Stomach smooth muscle (tissue), 2 donors: ENCODE results near the gene PPP4C.

ENCODE experiments used
- H3K27ac ChIP-seq: one replicate; pipeline ENCODE4 v1.7.0; 2013; ENCODE audit warnings: mild to moderate bottlenecking, low read length, inconsistent platforms
- H3K27me3 ChIP-seq, 2 donors: one replicate each; pipeline ENCODE4 v1.7.0; 2013; ENCODE audit warnings: low read length in 2 of 2; ENCODE audit not compliant: insufficient read depth in 2 of 2, control insufficient read depth in 1 of 2
- H3K36me3 ChIP-seq, 2 donors: one replicate each; pipeline ENCODE4 v1.7.0; 2013; ENCODE audit warnings: low read length in 2 of 2; ENCODE audit not compliant: control insufficient read depth in 2 of 2, insufficient read depth in 2 of 2
- H3K4me1 ChIP-seq: one replicate; pipeline ENCODE4 v1.7.0; 2013; ENCODE audit warnings: low read length; ENCODE audit not compliant: control insufficient read depth, insufficient read depth
- H3K4me3 ChIP-seq, 2 donors: one replicate each; pipeline ENCODE4 v1.7.0; 2013; ENCODE audit warnings: low read length in 2 of 2
- H3K9ac ChIP-seq, 2 donors: one replicate each; pipeline ENCODE4 v1.7.0; 2013; ENCODE audit warnings: low read length in 2 of 2, mild to moderate bottlenecking in 1 of 2
- H3K9me3 ChIP-seq, 2 donors: one replicate each; pipeline ENCODE4 v1.7.0; 2013; ENCODE audit warnings: low read length in 2 of 2; ENCODE audit not compliant: control insufficient read depth in 2 of 2
- donor health status: healthy.
- donor health status: Pancreatic carcinoma.

PPP4C gene

GRCh38 chr16:30090610-30091331 is 15.0 kb downstream of the PPP4C start:
- Histone ChIP-seq H3K4me1 (peaks cover 38% of the 10 kb centered on the region), H3K27ac (peak overlapping the region; percentile 46), H3K9ac (peak overlapping the region in 1 of 2 donors; percentile 63), H3K27me3 (no peaks in the 10 kb centered on the region), H3K36me3 (peaks cover 6 to 12% of the 10 kb centered on the region in 2 donors), H3K4me3 (no peak overlapping the region), H3K9me3 (no peaks in the 10 kb centered on the region)

DNA sequence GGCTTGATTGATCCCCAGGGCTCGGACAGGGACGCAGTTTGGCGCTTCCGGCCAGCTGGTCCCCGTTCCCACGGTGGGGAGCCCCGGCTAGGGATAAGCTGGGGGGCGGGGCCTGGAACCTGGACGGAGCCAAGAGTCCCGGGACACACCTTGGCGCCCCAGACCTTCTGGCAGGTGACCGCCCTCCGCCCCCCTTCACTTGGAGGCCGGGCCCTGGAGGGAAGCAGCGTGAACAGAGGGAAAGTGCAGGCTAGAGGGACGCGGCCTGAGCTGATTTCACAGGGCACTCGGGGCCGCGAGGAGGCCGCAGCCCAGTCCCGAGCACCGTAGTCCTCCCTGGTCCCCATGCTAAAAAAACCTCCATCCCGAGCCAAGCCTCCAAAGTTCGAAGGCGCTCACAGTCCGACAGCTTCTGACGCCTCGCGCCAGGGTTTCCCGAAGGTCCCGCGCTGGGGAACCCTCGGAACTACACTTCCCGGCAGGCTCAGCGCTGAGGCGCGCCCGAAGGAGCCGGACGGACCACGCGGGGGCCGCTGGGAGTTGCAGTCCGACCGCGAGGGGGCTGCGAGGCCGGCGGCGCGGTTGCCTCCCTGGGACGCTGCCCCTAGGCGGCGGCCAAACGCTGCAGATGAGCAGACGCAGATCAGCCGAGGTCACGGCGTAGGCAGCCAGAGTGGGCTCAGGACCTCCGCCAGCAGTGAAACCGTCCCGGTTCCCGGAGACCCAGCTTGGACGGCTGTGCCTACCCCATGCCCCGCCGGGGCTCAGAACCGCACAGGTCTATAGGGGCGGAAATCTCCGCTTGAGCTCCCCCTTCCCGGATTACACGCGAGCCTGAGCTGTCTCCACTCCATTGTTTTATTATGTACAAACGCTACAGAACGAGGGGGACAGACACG is 15.9 kb downstream of the PPP4C start, which contains the start of gene TBX6:
Gene TBX6, minus strand, starts transcription at position 451 of the 899 bp plus-strand sequence. CDS start 731 bp downstream, outside the sequence.
- Histone ChIP-seq H3K27ac (peak within 1 kb of the TSS; percentile 86), H3K9me3 (no peaks in the 10 kb centered on the region), H3K9ac (peak within 1 kb of the TSS; percentile 63 to 72), H3K36me3 (peaks cover 6 to 12% of the 10 kb centered on the region in 2 donors), H3K27me3 (no peaks in the 10 kb centered on the region), H3K4me1 (peaks cover 43% of the 10 kb centered on the region), H3K4me3 (peak within 1 kb of the TSS; percentile 57 to 79)

DNA sequence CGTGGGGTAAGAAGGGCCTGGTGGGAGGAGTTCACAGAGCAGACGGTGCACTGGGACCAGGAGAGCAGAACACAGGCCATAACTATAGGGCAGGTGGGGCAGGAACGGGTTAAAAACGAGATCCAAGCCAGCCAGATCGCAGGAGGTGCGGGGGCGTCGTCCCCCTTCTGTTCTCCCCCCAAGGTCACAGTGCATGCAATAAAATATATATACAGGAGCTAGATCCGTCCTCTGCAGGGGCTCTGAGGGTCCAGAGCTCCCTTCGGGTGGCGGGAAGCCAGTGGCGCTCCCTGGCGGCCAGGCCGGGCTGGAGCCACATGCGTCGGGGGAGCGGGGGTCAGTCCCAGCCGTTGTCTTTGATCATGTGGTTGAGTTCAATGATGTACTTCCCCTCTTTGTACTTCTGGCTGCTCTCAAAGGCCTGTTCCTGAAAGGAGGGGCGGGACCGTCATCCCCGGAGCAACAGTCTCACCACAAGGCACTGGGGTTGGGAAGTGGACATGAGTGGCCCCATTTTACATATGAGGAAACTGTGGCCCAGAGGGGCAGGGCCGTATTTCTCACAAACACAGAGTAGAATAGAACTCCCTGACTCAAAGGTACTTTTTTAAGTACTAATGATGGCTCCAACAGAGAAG is 16.7 kb downstream of the PPP4C start:
- peaks cover 43% of the 10 kb centered on the region for H3K4me1 ChIP-seq

GRCh38 chr16:30094541-30095165 is 18.9 kb downstream of the PPP4C start:
- Histone ChIP-seq H3K9me3 (no peaks in the 10 kb centered on the region), H3K4me3 (peak overlapping the region; percentile 90 to 95), H3K4me1 (peaks cover 43% of the 10 kb centered on the region), H3K36me3 (peaks cover 6 to 12% of the 10 kb centered on the region in 2 donors), H3K9ac (peak overlapping the region; percentile 87 to 90), H3K27ac (peak overlapping the region; percentile 88), H3K27me3 (no peaks in the 10 kb centered on the region)

More for the DNA sequence above, 16.7 kb downstream of the PPP4C start:
- H3K36me3 ChIP-seq = peaks cover 6 to 12% of the 10 kb centered on the region in 2 donors
- peak overlapping the region; percentile 53 to 79 for H3K4me3 ChIP-seq
- H3K9me3 ChIP-seq = no peaks in the 10 kb centered on the region
- no peaks in the 10 kb centered on the region for H3K27me3 ChIP-seq
- peak overlapping the region; percentile 50 to 69 for H3K9ac ChIP-seq
- H3K27ac ChIP-seq = peak overlapping the region; percentile 86

DNA sequence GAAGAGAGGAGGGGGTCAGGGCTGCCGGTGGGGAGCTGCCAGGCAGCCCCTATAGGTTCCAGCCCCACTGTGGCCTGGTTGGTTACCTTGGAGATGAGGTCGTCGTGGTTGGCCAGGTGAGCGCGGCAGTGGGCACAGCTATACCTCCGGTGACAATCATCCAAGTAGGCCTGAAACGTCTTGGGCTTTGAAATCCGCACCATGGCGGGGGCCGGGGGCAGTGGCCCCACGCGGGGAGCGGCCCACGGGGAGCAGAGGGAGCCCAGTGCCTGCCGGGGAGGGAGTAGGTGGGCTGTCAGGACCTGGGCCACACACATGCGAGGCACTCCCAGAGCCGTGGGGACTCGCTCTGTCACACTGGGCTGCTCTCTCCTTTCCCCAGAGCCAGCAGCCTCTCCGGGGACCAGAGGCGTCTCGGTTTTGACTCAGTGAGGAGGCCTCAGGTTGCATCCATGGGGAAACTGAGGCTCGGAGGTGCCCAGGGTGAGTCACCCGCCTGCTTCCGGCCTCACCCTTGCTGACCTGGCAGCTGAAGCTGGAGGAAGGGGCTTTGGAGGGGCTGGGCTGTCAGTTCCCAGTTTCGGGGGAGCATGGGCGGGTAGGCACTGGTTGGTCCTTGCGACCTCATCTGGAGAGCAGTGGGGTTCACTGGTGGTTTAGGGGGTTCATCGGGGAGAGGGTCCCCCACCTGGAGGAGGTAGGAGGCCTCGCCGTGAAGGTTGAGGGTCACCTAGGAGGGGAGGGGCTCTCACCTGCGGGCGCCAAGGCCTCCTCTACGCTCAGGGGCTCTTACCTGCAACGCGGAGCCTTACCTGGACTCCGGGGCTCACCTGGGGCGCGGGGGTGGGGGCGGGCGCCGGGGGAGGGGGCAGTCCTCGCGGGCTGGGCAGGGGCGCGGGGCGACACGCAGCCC is 19.6 kb downstream of the PPP4C start:
- Histone ChIP-seq H3K36me3 (peaks cover 6 to 12% of the 10 kb centered on the region in 2 donors), H3K27me3 (no peaks in the 10 kb centered on the region), H3K9ac (peak overlapping the region; percentile 87 to 90), H3K9me3 (no peaks in the 10 kb centered on the region), H3K4me3 (peak overlapping the region; percentile 90 to 95), H3K4me1 (peaks cover 38% of the 10 kb centered on the region), H3K27ac (peak overlapping the region; percentile 88)

- Histone ChIP-seq H3K27me3 (no peaks in the 10 kb centered on the region), H3K4me3 (peak within 1 kb of the TSS; percentile 90 to 95), H3K9me3 (no peaks in the 10 kb centered on the region), H3K9ac (peak within 1 kb of the TSS; percentile 87 to 90), H3K4me1 (peaks cover 33% of the 10 kb centered on the region), H3K36me3 (peaks cover 6 to 12% of the 10 kb centered on the region in 2 donors), H3K27ac (peak within 1 kb of the TSS; percentile 88)
These were observed 20.5 kb downstream of the PPP4C start, which contains the start of gene YPEL3 for GRCh38 chr16:30096105-30096861. Gene YPEL3 (minus strand): TSS chr16:30096213. CDS start chr16:30095482, 731 bp downstream.

DNA sequence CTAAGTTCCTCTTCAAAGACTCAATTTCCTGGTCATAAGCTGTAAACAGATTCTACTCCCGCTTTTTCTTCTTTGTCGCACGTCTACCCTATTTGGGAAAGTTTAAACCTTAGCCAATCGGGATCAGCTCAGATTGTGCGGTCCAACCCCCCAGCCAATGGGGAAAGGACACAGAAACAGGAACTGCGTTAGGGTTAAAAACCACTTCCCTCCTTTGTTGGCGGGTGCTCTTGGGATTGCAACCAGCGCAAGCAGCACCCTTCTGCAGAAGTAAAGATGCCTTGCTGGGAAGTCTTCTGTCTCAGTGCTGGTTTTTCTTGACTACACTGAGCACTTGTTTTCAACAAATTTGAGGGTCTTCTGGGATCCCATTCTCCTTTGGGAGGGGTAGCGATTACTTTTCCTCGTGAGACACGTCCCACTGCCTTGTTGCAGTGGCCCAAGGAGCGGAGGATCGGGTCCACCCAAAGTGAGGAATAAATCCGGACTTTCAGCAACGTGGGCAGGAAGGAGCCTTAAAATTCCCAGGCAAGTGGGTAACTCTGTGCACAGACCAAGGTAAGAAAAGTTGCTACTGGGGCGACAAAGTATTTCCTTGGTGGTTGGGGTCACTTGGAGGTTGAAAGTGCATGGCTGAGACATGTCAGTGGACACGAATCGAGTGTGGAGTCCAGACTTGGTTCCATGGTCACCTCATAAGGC is 21.2 kb downstream of the PPP4C start:
- Histone ChIP-seq H3K9ac (peak overlapping the region; percentile 85 to 86), H3K27ac (peak overlapping the region; percentile 85), H3K9me3 (no peaks in the 10 kb centered on the region), H3K4me1 (peaks cover 27% of the 10 kb centered on the region), H3K36me3 (peaks cover 6 to 12% of the 10 kb centered on the region in 2 donors), H3K4me3 (peak overlapping the region in 1 of 2 donors; percentile 78), H3K27me3 (no peaks in the 10 kb centered on the region)

DNA sequence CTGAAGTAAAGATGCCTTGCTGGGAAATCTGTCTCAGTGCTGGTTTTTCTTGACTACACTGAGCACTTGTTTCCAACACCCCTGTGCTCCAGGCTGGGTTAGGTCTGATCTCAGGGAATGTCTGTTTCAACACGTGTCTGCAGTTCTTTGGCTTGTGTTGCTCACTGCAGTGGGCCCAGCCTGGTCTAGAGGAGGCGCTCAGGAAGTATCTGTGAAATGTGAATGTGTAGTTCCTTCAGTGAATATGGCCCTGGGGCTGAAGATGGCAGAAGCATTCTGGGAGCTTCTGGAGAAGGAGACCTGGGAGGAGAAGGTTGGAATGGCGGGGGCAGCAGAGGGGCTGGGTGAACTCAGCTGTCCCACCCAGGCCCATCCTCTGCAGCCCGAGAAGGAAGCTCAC is 28.3 kb downstream of the PPP4C start:
- no peaks in the 10 kb centered on the region for H3K9me3 ChIP-seq
- H3K27me3 ChIP-seq = no peaks in the 10 kb centered on the region
- H3K4me3 ChIP-seq = no peak overlapping the region
- no peak overlapping the region for H3K27ac ChIP-seq
- H3K4me1 ChIP-seq = no peaks in the 10 kb centered on the region
- H3K36me3 ChIP-seq = peaks cover 9 to 13% of the 10 kb centered on the region in 2 donors
- no peak overlapping the region for H3K9ac ChIP-seq
